Left ventricle myocardium inferior (tissue), 1 donor: ENCODE measurements around the gene TEAD1. TPM values are rescaled to one million over a fixed set of nuclear protein-coding genes. Genes with fewer than 3 reads are reported as not detected.

Source experiments
- DNase-seq: peaks from one replicate; pipeline ENCODE4 v3.0.0-alpha.2; 2020
- H3K27ac ChIP-seq: fragments of 200-600 bp; replicated peaks from 2 replicates; pipeline ENCODE4 v1.8.0; 2021
- H3K27me3 ChIP-seq: fragments of 200-600 bp; 2 replicates; pipeline ENCODE4 v1.8.0; 2021; ENCODE audit warnings: low read depth
- H3K36me3 ChIP-seq: fragments of 200-600 bp; 2 replicates; pipeline ENCODE4 v1.8.0; 2021
- H3K4me1 ChIP-seq: fragments of 200-600 bp; 2 replicates; pipeline ENCODE4 v1.8.0; 2021
- H3K4me3 ChIP-seq: fragments of 200-600 bp; 2 replicates; pipeline ENCODE4 v1.8.0; 2021; ENCODE audit warnings: mild to moderate bottlenecking, moderate library complexity
- H3K9me3 ChIP-seq: fragments of 200-600 bp; replicated peaks from 2 replicates; pipeline ENCODE4 v1.8.0; 2021
- CTCF ChIP-seq: fragments of 200-600 bp; IDR thresholded peaks from 2 replicates; pipeline ENCODE4 v1.8.0; 2021; ENCODE audit warnings: antibody characterized with exemption, mild to moderate bottlenecking, borderline replicate concordance
- intact Hi-C: fragments of 100-400 bp; cut with micrococcal nuclease; formaldehyde crosslinking; loops from one replicate; pipeline ENCODE4 v1.11.0; 2022
- long read RNA-seq: library from polyadenylated mRNA; unstranded; transcript quantifications from one replicate; pipeline ENCODE4 v2.0.0, GENCODE V29; 2021
- total RNA-seq: library from RNA; stranded (reverse); fragmentation: NEBNext Ultra II Directional; extraction: Animal tissue kit (Norgen Biotek cat#: 25700); gene quantifications from one replicate; pipeline ENCODE4 v1.2.1, GENCODE V29; 2021
- donor health status: DM: no; HTN: yes; CAD: no; lungs with severe emphysema.

The TEAD1 gene
- total RNA-seq: 121 TPM
- long read RNA-seq, partial matches to known transcripts: 0 of 61 reads
- long read RNA-seq, other reads (novel, unspliced or antisense): 61 of 61 reads

GRCh38 chr11:12673924-12674570 is at the start of gene TEAD1:
TEAD1 (plus strand) TSS chr11:12674421.
- Histone ChIP-seq H3K27ac (peak within 1 kb of the TSS; percentile 98), H3K27me3 (no peaks in the 10 kb centered on the region), H3K4me3 (peak within 1 kb of the TSS; percentile 84), H3K9me3 (no peaks in the 10 kb centered on the region), H3K4me1 (peaks cover 45% of the 10 kb centered on the region), H3K36me3 (no peaks in the 10 kb centered on the region)
- TF ChIP-seq CTCF: no peak
- peak; percentile 96 for DNase-seq
- intact Hi-C loops: loop anchor here (10.0 kb wide), 1 partner anchor 211 kb away; no protein-coding TSS in a partner anchor

GRCh38 chr11:12624595-12624994 is 49.6 kb upstream of the TEAD1 start:
- H3K9me3 ChIP-seq: peaks cover 20% of the 10 kb centered on the region
- H3K27me3 ChIP-seq: no peaks in the 10 kb centered on the region
- H3K27ac ChIP-seq: no peak overlapping the region
- intact Hi-C loops: no loop called here
- no peaks in the 10 kb centered on the region for H3K36me3 ChIP-seq
- DNase-seq: no peak
- no peak overlapping the region for H3K4me3 ChIP-seq
- no peak for TF ChIP-seq CTCF
- H3K4me1 ChIP-seq: no peaks in the 10 kb centered on the region

GRCh38 chr11:12625438-12626071 is 48.7 kb upstream of the TEAD1 start:
- Histone ChIP-seq H3K36me3 (no peaks in the 10 kb centered on the region), H3K4me3 (no peak overlapping the region), H3K27ac (no peak overlapping the region), H3K4me1 (no peaks in the 10 kb centered on the region), H3K27me3 (no peaks in the 10 kb centered on the region), H3K9me3 (peaks cover 20% of the 10 kb centered on the region)
- DNase-seq: no peak
- no peak for TF ChIP-seq CTCF
- intact Hi-C loops: no loop called here

- Histone ChIP-seq H3K36me3 (no peaks in the 10 kb centered on the region), H3K27ac (no peak overlapping the region), H3K9me3 (peaks cover 20% of the 10 kb centered on the region), H3K4me1 (no peaks in the 10 kb centered on the region), H3K27me3 (no peaks in the 10 kb centered on the region), H3K4me3 (no peak overlapping the region)
- TF ChIP-seq CTCF: no peak
- intact Hi-C loops: no loop called here
- DNase-seq: no peak
Measured at GRCh38 chr11:12626616-12627015, 47.6 kb upstream of the TEAD1 start.

- H3K4me1 ChIP-seq: no peaks in the 10 kb centered on the region
- no peak for TF ChIP-seq CTCF
- intact Hi-C loops: no loop called here
Measured at GRCh38 chr11:12628314-12628713, 45.9 kb upstream of the TEAD1 start.

More at GRCh38 chr11:12628314-12628713, 45.9 kb upstream of the TEAD1 start:
- Histone ChIP-seq H3K36me3 (no peaks in the 10 kb centered on the region), H3K27ac (no peak overlapping the region), H3K27me3 (no peaks in the 10 kb centered on the region), H3K4me3 (no peak overlapping the region), H3K9me3 (peaks cover 17% of the 10 kb centered on the region)
- no peak for DNase-seq
